HG03045 (cell line): Measurements from ENCODE around the gene LIN37.

Source experiments
- ATAC-seq: cut with Tn5 transposase; IDR thresholded peaks from one replicate; pipeline ENCODE4 v1.9.1; 2021; ENCODE audit warnings: mild to moderate bottlenecking, moderate library complexity; ENCODE audit not compliant: unreplicated experiment

The LIN37 gene

GRCh38 chr19:35748106-35749020 is at the start of gene LIN37:
Gene LIN37, plus strand, starts transcription at chr19:35748576. Its CDS starts 149 bp downstream, at chr19:35748725.
- peak; percentile 62 for ATAC-seq

- peak; percentile 94 for ATAC-seq
These were observed 46.0 kb upstream of the LIN37 start for GRCh38 chr19:35702223-35703012.

GRCh38 chr19:35703343-35703742 is 45.0 kb upstream of the LIN37 start:
- no peak for ATAC-seq

GRCh38 chr19:35704218-35704617 is 44.2 kb upstream of the LIN37 start, which contains the start of gene ZBTB32:
Gene ZBTB32, plus strand, starts transcription at chr19:35704558. Its CDS starts 10,069 bp downstream, at chr19:35714627.
- ATAC-seq = no peak

- no peak for ATAC-seq
These were observed 40.0 kb upstream of the LIN37 start for GRCh38 chr19:35708391-35708790.

- ATAC-seq = no peak
These were observed 37.3 kb upstream of the LIN37 start for GRCh38 chr19:35710784-35711723.

- no peak for ATAC-seq
These were observed 35.5 kb upstream of the LIN37 start for GRCh38 chr19:35712567-35713505.

- ATAC-seq = no peak
These were observed 34.9 kb upstream of the LIN37 start for GRCh38 chr19:35713506-35713850.

- no peak for ATAC-seq
These were observed 34.4 kb upstream of the LIN37 start for GRCh38 chr19:35713904-35714495.

- no peak for ATAC-seq
These were observed 33.6 kb upstream of the LIN37 start for GRCh38 chr19:35714601-35715354.

- ATAC-seq = no peak
These were observed 33.0 kb upstream of the LIN37 start for GRCh38 chr19:35715355-35715809.

GRCh38 chr19:35715981-35716800 is 32.2 kb upstream of the LIN37 start:
- no peak for ATAC-seq

- peak; percentile 58 for ATAC-seq
These were observed 31.3 kb upstream of the LIN37 start for GRCh38 chr19:35716801-35717664.

GRCh38 chr19:35717665-35718344 is 30.6 kb upstream of the LIN37 start, which contains the start of gene KMT2B:
Gene KMT2B, plus strand, starts transcription at chr19:35718003. Its CDS starts 16 bp downstream, at chr19:35718019.
- ATAC-seq = peak; percentile 49

- peak; percentile 15 for ATAC-seq
These were observed 29.9 kb upstream of the LIN37 start for GRCh38 chr19:35718345-35719041.
